Left renal pelvis (tissue), 4 donors: Measurements from ENCODE around the gene IGFBPL1. TPM values are rescaled to one million over a fixed set of nuclear protein-coding genes. Genes with fewer than 3 reads are reported as not detected.
"Not testable (repeated sequence)": the region's sequence is repeated elsewhere in the genome, so short reads cannot be mapped to it uniquely, and the experiment has no call there.

Experiments
- DNase-seq, 4 donors: peaks; one replicate each; pipeline ENCODE4 v3.0.0-alpha.2; 2013; ENCODE audit warnings: low read depth in 4 of 4, low spot score in 3 of 4
- polyA plus RNA-seq, 4 donors: library from polyadenylated mRNA; unstranded; fragments of 120-200 nt; gene quantifications; one replicate each; pipeline ENCODE4 v1.2.1, GENCODE V29; 2013; ENCODE audit not compliant: insufficient read length in 4 of 4

Gene IGFBPL1
- polyA plus RNA-seq, 4 donors, result 0.68 to 1.9 (median 1.3) TPM

DNA sequence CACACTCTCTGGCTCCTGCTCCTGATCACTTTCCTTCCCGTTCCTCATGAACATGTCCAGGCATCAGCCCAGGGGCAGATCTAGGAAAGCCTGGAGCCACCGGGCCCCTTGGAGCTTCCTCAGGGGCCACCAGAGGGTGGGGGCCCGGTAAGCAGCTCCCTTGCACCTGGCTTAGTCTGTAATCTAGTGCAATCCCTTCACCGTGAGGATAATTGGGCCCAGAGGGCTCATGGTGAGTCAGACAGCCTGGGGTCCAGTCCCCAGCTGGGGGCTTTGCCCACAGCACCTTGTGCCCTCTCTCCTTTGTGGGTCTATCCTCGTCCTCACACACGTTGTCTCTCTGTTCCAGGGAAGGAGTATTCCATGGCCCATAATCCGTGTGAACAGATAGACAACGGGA lies 42.1 kb downstream of the IGFBPL1 start:
- DNase-seq, result no peak

DNA sequence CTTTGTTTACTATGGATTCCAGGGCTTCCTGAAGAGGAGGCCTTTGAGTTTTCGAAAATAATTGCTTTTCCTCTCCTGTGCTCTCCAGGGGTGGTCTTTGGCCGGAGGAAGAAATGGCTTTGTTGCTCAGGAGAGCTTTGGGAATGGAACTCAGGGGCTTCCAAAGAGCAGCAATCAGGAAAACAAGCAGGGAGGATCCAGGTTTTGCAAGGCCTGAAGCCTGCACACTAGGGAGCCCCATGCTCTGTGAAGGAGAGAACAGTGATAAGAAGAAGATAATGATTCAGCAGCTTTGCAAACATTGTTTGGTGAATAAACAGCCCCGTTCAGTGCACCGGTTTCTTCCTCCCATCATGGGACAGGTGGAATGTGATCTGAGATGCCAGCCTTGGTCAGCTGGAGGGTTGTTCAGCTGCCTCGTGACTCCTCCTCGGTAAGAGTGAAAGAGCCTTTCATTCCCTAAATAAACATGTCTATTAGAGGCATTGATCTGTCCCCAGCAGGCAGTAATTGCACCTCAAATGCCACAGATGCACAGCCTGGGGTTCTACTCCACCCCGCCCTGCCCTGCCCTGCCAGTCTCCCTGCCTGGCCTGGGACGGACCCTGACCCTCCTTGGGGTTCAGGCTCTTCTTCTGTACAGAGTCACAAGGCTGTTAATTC lies 43.3 kb downstream of the IGFBPL1 start:
- no peak for DNase-seq

DNA sequence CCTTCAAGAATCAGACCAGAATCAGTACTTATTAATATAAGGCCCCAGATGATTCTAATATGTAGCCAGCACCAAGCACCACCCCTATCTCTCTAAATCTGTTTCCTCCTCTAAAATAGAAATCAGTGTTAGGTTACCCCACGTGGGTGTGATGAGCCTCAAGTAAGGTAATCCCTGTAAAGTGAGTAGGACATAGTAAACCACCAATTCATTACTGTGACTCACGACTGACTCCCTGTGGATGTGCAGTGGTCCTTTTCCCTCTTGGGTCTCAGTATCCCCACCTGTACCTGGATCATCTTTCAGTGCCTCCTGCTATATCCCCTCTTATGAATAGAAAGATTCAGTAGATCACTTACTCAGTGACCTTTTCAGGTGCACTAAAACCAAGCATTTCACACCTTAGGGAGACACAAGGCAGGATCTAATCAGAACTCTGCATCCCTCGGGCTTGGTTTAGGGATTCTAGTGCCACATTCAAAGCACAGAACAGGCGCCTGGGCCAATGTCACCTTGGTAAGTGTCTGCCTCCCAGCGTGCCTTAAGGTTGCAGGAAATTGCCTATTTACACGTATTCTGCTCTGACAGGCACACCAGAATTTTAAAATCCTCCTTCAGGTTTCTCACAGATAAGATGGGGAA lies 43.9 kb downstream of the IGFBPL1 start:
- no peak for DNase-seq

DNA sequence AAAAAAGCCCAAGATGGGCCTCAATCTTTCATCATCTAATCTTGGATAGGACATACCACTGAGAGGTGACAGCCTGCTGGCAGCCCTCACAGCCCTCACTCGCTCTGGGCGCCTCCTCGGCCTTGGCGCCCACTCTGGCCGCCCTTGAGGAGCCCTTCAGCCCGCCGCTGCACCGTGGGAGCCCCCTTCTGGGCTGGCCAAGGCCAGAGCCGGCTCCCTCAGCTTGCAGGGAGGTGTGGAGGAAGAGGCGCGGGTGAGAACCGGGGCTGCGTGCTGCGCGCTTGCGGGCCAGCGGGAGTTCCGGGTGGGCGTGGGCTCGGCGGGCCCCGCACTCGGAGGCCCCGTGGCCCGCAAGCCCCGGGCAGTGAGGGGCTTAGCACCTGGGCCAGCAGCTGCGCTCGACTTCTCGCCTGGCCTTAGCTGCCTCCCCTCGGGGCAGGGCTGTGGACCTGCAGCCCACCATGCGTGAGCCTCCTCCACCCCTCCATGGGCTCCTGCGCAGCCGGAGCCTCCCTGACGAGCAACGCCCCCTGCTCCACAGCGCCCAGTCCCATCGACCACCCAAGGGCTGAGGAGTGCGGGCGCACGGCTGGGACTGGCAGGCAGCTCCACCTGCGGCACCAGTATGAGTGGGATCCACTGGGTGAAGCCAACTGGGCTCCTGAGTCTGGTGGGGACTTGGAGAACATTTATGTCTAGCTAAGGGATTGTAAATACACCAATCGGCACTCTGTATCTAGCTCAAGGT lies 46.7 kb downstream of the IGFBPL1 start:
- not testable (repeated sequence) for DNase-seq

DNA sequence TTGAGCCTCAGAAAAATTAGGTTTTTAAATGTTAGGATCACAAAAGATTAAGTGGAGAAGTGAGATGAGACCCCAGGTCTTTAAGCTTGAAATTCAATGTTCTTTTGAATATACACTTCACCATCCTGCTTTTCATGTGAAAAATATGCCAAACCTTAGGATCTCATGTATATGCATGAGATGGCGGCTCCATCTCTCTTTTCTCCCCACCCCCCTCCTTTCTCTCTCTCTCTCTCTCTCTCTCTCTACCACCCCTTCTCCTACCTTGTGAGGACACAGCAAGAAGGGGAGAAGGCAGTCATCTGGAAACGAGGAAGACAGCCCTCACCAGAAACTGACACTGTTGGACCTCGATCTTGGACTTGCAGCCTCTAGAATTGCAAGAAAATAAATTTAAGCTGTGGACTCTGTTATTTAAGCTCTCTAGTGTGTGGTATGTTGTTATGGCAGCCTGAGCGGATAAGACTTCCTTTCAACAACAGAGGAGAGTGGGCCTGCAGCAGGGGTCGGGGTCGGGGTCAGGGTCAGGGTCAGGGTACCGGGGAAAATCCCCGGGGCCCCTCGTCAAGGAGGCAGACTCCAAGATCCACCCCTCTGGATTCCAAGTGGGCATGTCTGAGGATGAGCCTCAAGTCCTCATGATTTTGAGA lies 48.1 kb downstream of the IGFBPL1 start:
- no peak for DNase-seq

DNA sequence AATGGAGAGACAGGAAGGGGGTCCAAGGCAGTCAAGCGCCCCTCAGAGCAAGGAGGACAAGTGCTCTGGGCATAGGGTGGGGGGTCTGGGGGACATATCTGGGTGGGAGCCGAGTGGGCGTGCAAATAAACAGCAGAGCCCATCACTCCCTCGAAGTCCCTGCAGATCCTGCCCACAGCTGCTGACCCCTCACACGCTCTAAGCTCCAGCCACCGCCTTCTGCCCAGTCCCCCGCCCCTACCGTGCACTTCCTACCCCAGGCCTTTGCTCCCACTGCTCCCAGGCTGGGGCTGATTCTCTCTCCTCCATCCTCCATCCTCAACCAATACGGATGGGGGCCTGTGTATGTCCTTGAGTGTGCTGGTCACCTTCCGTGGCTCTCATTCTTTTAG lies 48.7 kb downstream of the IGFBPL1 start:
- no peak for DNase-seq

DNA sequence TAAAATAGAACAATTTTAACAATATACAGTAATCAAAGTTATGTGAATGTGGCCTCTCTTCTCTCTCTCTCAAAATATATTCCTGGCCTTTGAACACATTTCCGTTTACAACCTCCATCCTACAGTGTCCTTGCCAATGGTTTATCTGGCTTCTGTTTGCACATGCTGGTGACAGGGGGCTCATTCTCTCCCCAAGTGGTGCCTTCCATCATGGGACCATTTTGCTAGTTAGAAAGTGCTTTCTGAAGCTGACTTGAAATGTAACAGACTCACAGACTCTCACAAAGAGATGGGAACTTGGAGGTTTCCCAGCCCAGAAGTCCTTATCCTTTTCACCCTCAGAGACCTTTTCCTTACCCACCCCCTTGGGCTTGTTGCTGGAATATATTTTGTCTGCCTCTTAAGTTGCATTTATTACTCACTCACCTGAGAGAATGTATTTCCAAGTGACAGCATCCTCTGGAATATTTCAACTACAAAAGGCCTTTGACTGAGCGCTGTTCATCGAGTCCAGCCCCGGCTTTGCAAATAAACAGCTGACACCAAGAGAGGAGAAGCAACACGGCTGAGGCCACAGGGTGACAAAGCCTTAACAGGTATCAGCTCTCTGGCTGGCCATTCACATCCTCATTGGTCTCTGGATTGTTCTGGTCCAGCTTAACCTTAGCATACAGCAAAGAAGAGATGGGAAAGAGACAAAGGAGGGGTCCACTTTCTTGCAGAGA lies 49.2 kb downstream of the IGFBPL1 start:
- DNase-seq, result no peak

DNA sequence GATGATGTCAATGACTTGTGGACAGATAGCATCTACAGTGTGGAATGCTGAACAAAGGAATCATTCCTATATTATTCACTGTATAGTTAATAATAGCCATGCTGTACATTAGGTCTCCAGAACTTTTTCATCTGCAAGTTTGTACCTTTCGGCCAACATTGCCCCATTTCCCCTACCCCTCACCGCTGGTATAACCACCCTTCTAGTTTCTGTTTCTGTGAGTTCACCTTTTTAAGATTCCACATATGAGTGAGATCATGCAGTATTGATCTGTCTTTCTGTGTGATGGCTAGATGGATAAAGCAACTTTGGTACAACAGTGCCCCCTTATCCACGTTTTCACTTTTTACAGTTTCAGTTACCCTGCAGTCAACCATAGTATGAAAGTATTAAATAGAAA lies 50.6 kb downstream of the IGFBPL1 start:
- no peak for DNase-seq

DNA sequence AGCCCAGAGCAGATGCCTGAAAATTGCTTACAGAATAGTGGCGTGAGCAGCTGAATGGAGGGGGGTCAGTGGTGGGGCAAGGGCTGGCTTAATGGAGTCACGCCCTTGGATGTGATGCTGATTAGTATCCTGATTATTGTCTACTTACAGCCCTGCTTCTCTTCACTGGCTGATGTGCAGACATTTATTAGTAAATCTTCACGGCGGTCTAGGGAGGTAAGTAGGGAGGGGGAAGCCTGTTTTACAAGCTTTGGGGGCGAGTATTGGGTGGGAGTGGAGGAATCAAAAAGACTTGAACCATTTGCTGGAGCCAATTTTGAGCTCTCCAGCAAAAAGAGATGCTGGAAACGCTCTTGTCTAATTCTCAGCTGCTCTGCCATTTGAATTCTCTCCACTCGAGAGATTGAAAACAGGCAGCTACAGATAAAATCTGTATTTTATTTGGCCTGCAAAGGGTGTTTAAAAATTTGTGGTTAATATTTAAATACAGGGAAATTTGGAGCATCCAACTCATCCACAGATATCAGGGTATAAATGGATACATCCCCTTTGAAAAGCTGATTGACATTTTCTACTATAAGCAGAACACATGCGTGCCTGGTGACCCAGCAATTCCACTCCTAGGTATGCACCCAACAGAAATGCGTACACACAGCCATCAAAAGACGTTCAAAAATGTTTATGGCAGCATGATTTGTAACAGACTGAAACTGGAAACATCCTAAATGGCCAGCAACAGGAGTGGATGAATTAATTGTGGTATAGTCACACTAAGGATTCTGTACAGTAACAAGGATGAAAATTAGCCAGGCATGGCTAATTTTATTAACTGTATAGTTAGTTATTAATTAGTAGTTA lies 51.3 kb downstream of the IGFBPL1 start:
- no peak for DNase-seq

DNA sequence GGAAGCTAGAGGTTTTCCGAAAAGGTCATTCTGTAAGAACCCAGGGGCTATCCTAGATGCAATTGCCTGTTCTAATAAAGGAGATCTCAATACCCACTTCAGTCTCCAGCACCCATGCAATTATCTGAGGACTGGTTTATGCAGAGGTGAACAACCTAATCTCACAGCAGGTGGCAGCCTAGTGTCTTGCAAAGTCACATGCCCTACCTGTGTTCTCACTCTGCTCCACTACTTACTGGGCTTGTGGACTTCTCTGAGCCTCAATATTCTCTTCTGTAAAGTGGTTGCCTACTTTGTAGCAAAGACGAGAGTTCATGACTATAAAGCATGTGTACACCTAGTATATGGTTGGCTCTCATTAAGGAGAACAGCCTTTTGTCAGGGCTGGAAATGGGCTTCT lies 52.8 kb downstream of the IGFBPL1 start:
- DNase-seq, result no peak

DNA sequence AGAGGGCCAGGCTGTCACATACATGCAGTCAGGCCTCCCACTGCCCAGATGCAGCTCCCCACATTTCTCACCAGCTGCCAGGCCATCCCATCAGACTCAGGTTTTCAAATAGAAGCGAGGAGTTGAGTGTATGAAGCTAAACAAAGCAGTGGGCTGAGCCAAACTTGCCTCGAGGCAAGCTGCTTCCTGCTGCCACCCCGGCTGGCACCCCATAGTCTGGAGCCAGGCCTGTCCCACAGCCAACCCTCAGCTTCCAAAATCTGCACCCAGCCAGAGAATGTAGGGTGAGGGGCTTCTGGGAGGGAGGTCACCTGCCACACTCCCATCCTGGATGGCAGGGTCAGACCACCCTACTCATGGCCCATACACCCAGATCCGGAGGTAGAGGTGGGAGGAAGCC lies 54.1 kb downstream of the IGFBPL1 start:
- DNase-seq, result no peak

DNA sequence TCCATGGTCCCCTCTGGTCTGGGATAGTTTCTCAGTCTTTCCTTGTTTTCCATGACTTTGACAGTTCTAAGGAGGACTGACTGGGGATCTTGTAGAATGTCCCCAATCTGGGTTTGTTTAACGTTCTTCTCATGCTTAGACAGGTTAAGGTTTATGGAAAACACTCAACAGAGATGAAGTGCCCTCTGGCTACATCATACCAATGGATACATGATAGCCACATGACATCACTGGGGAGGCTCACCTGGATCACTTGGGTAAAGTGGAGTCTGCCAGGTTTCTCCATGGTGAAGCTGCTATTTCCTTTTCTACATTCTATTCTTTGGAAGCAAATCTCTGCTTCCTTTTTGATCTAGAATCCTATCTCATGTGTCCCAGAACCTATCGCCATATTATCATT lies 55.5 kb downstream of the IGFBPL1 start:
- DNase-seq, result no peak

DNA sequence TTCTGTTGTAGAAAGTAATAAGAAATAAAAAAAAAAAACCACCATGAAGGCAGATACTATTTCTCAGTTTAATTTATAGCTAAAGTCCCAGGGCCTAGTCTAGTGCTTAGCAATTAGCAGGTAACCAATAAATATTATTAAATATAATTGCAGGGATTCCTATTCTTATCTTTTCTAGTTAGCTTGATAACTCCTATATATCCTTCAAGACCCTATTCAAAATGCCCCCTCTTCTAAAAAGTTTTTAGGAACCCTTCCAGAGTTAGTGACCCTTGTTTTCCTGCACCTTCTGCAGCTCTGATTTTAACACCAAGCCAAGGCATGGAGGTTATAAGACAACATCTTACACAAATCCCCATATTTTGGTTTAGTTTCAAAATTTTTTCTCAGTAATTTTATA lies 56.4 kb downstream of the IGFBPL1 start:
- DNase-seq, result no peak

DNA sequence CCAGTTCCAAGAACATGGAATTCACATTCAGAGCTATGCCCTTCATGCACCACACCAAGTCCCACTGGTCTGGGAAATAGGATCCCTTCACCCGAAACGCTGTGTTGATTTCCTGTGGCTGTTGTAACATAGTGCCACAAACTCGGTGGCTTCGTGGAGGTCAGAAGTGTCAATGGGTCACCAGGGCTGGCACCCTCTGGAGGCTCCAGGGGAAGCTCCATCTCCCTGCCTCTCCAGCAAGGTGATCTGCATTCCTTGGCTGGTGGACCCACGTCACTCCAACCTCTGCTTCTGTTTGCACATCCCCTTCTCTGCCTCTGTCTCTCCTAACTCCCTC lies 60.7 kb downstream of the IGFBPL1 start:
- DNase-seq, result no peak

DNA sequence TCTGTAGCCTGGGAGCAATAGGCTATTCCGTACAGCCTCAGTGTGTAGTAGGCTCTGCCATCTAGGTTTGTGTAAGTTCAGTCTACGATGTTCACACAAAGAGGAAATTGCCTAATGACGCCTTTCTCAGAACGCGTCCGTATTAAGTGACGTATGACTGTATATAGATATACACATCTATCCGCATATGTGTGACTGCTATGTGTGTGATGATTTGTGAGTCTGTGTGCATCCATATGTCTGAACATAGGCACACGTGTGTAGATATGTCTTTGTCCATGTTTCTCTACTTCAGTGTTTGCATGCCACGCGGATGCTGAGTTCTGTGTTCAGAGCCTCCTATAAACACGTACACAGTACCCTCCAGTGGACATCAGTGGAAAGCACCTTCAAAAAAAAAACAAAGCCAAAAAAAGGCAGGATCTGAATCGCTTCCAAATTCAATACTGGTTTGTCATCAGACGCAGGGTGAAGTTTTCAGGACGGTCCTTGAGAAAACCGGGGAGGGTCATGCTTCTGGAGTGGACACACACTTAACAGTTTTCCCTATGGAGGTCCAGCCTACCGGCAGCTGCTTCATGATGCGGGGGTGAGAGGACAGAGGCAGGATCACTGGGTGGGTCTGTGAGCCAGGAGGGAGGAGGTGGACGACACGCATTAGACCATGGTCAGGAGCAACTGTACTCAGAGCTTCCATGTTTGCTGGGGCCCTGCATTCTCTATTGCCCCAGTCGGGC lies 61.2 kb downstream of the IGFBPL1 start:
- peak in 3 of 4 donors; percentile 42 to 57 (median 56) for DNase-seq

DNA sequence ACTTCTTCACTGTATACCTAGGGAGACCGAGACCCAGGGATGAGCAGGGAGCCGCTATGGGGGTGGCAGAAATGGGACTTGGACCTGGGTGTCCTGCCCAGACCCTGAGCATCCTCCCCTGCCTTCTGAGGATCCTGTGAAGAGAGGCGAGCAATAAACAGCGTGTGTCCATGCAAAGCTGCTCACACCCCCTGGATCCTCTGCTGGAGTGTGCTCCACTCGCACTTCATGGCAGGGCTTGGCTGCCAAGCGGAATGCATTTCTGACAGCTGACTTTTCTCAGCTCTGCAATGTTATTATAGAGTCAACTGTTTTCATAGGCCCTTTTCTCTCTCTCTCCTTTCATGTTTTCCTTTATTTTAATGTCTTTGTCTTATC lies 62.8 kb downstream of the IGFBPL1 start:
- DNase-seq, result no peak

DNA sequence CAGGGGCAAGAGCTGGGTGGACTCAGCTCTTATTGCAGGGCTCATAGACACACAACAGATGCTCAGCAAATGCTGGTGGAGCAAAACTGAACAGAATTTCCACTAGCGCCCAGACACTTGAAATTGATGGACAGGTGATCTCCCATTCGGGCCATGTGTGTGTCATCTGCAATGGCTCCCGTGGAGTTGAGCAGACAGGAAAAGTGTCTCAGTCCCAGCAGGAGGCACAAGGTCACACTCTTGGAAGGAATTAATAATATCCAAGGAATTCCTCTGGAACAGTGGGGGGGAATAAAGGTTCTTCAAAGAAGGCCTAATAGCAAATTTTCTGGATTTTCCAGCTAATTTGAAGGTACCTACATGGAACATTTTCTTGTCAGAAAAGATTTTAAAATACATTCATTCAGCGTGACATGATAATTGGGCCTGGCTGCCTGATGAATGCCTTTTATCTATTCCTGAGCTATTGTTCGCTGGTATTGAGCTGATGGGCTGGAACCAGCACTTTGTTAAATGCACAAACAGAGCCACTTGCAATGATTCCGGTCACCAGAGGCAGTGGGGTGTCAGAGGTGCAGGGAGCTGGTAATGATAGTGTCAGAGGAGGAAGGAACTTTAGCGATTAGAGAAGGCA lies 63.3 kb downstream of the IGFBPL1 start:
- DNase-seq, result no peak

DNA sequence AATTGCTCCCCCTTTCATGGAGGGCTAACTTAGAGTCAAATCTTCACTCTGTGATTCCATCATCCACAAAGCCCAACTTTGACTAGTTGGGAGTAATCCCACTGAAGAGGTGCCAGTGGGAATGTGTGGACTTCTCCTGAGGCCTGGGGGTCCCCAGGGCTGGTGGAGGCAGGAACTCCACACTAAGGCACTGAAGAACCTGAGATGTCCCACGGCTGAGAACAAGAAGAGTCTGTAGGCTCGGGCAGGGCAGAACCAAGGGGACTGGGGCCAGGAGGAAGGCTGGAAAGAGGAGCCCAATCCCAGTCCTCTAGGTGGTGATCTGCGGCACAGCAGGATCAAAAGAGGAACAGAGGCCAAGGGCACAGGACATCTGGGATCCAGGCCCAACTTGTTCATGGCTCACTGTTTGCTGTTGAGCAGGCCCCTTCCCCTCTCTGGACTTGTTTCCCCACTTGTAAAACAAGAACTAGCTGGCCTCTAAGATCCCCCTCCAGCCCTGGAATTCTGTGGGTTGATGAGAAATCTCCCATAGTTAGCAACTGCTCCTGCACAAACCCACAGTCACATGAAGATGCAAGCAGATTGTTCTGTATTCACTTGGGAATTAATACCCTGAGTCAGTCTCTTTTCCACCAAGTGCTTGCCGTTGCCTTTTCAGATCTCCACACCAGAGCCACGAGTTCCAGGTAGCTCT lies 64.4 kb downstream of the IGFBPL1 start:
- DNase-seq, result no peak
